ENCODE results near the gene CST8. TPM values are rescaled to one million over a fixed set of nuclear protein-coding genes. Genes with fewer than 3 reads are reported as not detected.

Gene CST8
- total and polyA plus RNA-seq, 7 experiments from 2014 or later: not detected

GRCh38 chr20:23503649-23504048 lies 12.7 kb downstream of the CST8 start:
- Mint-ChIP-seq H3K4me1 (peaks cover 0 to 2% (median 0%) of the 10 kb centered on the region in 7 donors), H3K9me3 (no peaks in the 10 kb centered on the region), H3K27ac (no peak overlapping the region), H3K36me3 (no peaks in the 10 kb centered on the region), H3K4me3 (no peak overlapping the region), H3K27me3 (peaks cover 0 to 16% (median 6%) of the 10 kb centered on the region in 5 donors)
- no peaks in the 10 kb centered on the region for H3K4me1 ChIP-seq (ENCODE audit: control insufficient read depth in 2 of 2, insufficient read depth in 2 of 2, low read length in 2 of 2)
- H3K27me3 ChIP-seq (ENCODE audit: control insufficient read depth in 2 of 2, insufficient read depth in 2 of 2, low read length in 2 of 2): no peaks in the 10 kb centered on the region
- H3K9me3 ChIP-seq (ENCODE audit: control insufficient read depth in 2 of 3, low read length in 3 of 3): no peaks in the 10 kb centered on the region
- intact Hi-C loops (cut with micrococcal nuclease): no loop called here
- H3K27ac ChIP-seq (ENCODE audit: low read depth, low read length): no peak overlapping the region
- ATAC-seq: no peak
- DNase-seq: no peak
- ChIA-PET CTCF (no interaction called here), POLR2A (no interaction called here)
- no peak overlapping the region for H3K4me3 ChIP-seq (ENCODE audit: low read length)
- H3K36me3 ChIP-seq (ENCODE audit: control insufficient read depth in 2 of 3, insufficient read depth in 3 of 3, low read length in 3 of 3): no peaks in the 10 kb centered on the region

- Mint-ChIP-seq H3K4me3 (no peak overlapping the region), H3K27ac (no peak overlapping the region), H3K27me3 (peaks cover 0 to 13% (median 7%) of the 10 kb centered on the region in 5 donors), H3K9me3 (no peaks in the 10 kb centered on the region), H3K4me1 (peaks cover 0 to 2% (median 0%) of the 10 kb centered on the region in 7 donors), H3K36me3 (no peaks in the 10 kb centered on the region)
- Histone ChIP-seq H3K4me1 (ENCODE audit: control insufficient read depth in 2 of 2, insufficient read depth in 2 of 2, low read length in 2 of 2) (no peaks in the 10 kb centered on the region), H3K27ac (ENCODE audit: low read depth, low read length) (no peak overlapping the region), H3K4me3 (ENCODE audit: low read length) (no peak overlapping the region), H3K27me3 (ENCODE audit: control insufficient read depth in 2 of 2, insufficient read depth in 2 of 2, low read length in 2 of 2) (no peaks in the 10 kb centered on the region), H3K9me3 (ENCODE audit: control insufficient read depth in 2 of 3, low read length in 3 of 3) (no peaks in the 10 kb centered on the region), H3K36me3 (ENCODE audit: control insufficient read depth in 2 of 3, insufficient read depth in 3 of 3, low read length in 3 of 3) (no peaks in the 10 kb centered on the region)
- POLR2A ChIA-PET: no interaction called here
- intact Hi-C loops (cut with micrococcal nuclease): no loop called here
- CTCF ChIA-PET: no interaction called here
- no peak for DNase-seq
- ATAC-seq: no peak
Measured at GRCh38 chr20:23507346-23507745, 16.4 kb downstream of the CST8 start.

- Mint-ChIP-seq H3K9me3 (no peaks in the 10 kb centered on the region), H3K27ac (no peak overlapping the region), H3K36me3 (no peaks in the 10 kb centered on the region), H3K4me3 (no peak overlapping the region), H3K4me1 (peaks cover 0 to 2% (median 0%) of the 10 kb centered on the region in 7 donors), H3K27me3 (peaks cover 0 to 13% (median 7%) of the 10 kb centered on the region in 5 donors)
- Histone ChIP-seq H3K27ac (ENCODE audit: low read depth, low read length) (no peak overlapping the region), H3K4me3 (ENCODE audit: low read length) (no peak overlapping the region), H3K4me1 (ENCODE audit: control insufficient read depth in 2 of 2, insufficient read depth in 2 of 2, low read length in 2 of 2) (no peaks in the 10 kb centered on the region), H3K27me3 (ENCODE audit: control insufficient read depth in 2 of 2, insufficient read depth in 2 of 2, low read length in 2 of 2) (no peaks in the 10 kb centered on the region), H3K36me3 (ENCODE audit: control insufficient read depth in 2 of 3, insufficient read depth in 3 of 3, low read length in 3 of 3) (no peaks in the 10 kb centered on the region), H3K9me3 (ENCODE audit: control insufficient read depth in 2 of 3, low read length in 3 of 3) (no peaks in the 10 kb centered on the region)
- CTCF ChIA-PET: no interaction called here
- intact Hi-C loops (cut with micrococcal nuclease): no loop called here
- POLR2A ChIA-PET: no interaction called here
- DNase-seq (no peak), ATAC-seq (no peak)
Measured at GRCh38 chr20:23508449-23509229, 17.7 kb downstream of the CST8 start.

- Mint-ChIP-seq H3K9me3 (no peaks in the 10 kb centered on the region), H3K27me3 (peaks cover 0 to 13% (median 7%) of the 10 kb centered on the region in 5 donors), H3K27ac (no peak overlapping the region), H3K4me3 (no peak overlapping the region), H3K4me1 (peaks cover 0 to 2% (median 0%) of the 10 kb centered on the region in 7 donors), H3K36me3 (no peaks in the 10 kb centered on the region)
- H3K9me3 ChIP-seq (ENCODE audit: control insufficient read depth in 2 of 3, low read length in 3 of 3): no peaks in the 10 kb centered on the region
- no peak overlapping the region for H3K27ac ChIP-seq (ENCODE audit: low read depth, low read length)
- no peak for ATAC-seq
- intact Hi-C loops (cut with micrococcal nuclease): no loop called here
- ChIA-PET CTCF (no interaction called here), POLR2A (no interaction called here)
- no peak for DNase-seq
- H3K36me3 ChIP-seq (ENCODE audit: control insufficient read depth in 2 of 3, insufficient read depth in 3 of 3, low read length in 3 of 3): no peaks in the 10 kb centered on the region
- H3K4me1 ChIP-seq (ENCODE audit: control insufficient read depth in 2 of 2, insufficient read depth in 2 of 2, low read length in 2 of 2): no peaks in the 10 kb centered on the region
- no peaks in the 10 kb centered on the region for H3K27me3 ChIP-seq (ENCODE audit: control insufficient read depth in 2 of 2, insufficient read depth in 2 of 2, low read length in 2 of 2)
- no peak overlapping the region for H3K4me3 ChIP-seq (ENCODE audit: low read length)
Measured at GRCh38 chr20:23509247-23509913, 18.5 kb downstream of the CST8 start.

- H3K4me3 ChIP-seq (ENCODE audit: low read length): no peak overlapping the region
- ChIA-PET CTCF (no interaction called here), POLR2A (no interaction called here)
- Mint-ChIP-seq H3K27ac (no peak overlapping the region), H3K27me3 (peaks cover 0 to 13% (median 7%) of the 10 kb centered on the region in 5 donors), H3K4me3 (no peak overlapping the region), H3K4me1 (no peaks in the 10 kb centered on the region), H3K36me3 (no peaks in the 10 kb centered on the region), H3K9me3 (no peaks in the 10 kb centered on the region)
- H3K4me1 ChIP-seq (ENCODE audit: control insufficient read depth in 2 of 2, insufficient read depth in 2 of 2, low read length in 2 of 2): no peaks in the 10 kb centered on the region
- ATAC-seq (no peak), DNase-seq (no peak)
- H3K27me3 ChIP-seq (ENCODE audit: control insufficient read depth in 2 of 2, insufficient read depth in 2 of 2, low read length in 2 of 2): no peaks in the 10 kb centered on the region
- H3K27ac ChIP-seq (ENCODE audit: low read depth, low read length): no peak overlapping the region
- no peaks in the 10 kb centered on the region for H3K36me3 ChIP-seq (ENCODE audit: control insufficient read depth in 2 of 3, insufficient read depth in 3 of 3, low read length in 3 of 3)
- intact Hi-C loops (cut with micrococcal nuclease): no loop called here
- no peaks in the 10 kb centered on the region for H3K9me3 ChIP-seq (ENCODE audit: control insufficient read depth in 2 of 3, low read length in 3 of 3)
Measured at GRCh38 chr20:23510000-23510590, 19.2 kb downstream of the CST8 start.

GRCh38 chr20:23513164-23513563 lies 22.2 kb downstream of the CST8 start:
- Mint-ChIP-seq H3K4me1 (no peaks in the 10 kb centered on the region), H3K27me3 (peaks cover 0 to 12% (median 5%) of the 10 kb centered on the region in 5 donors), H3K27ac (no peak overlapping the region), H3K36me3 (no peaks in the 10 kb centered on the region), H3K9me3 (no peaks in the 10 kb centered on the region), H3K4me3 (no peak overlapping the region)
- no peaks in the 10 kb centered on the region for H3K36me3 ChIP-seq (ENCODE audit: control insufficient read depth in 2 of 3, insufficient read depth in 3 of 3, low read length in 3 of 3)
- ChIA-PET CTCF (no interaction called here), POLR2A (no interaction called here)
- H3K4me1 ChIP-seq (ENCODE audit: control insufficient read depth in 2 of 2, insufficient read depth in 2 of 2, low read length in 2 of 2): no peaks in the 10 kb centered on the region
- no peaks in the 10 kb centered on the region for H3K9me3 ChIP-seq (ENCODE audit: control insufficient read depth in 2 of 3, low read length in 3 of 3)
- intact Hi-C loops (cut with micrococcal nuclease): no loop called here
- no peak overlapping the region for H3K4me3 ChIP-seq (ENCODE audit: low read length)
- DNase-seq: no peak
- H3K27ac ChIP-seq (ENCODE audit: low read depth, low read length): no peak overlapping the region
- no peaks in the 10 kb centered on the region for H3K27me3 ChIP-seq (ENCODE audit: control insufficient read depth in 2 of 2, insufficient read depth in 2 of 2, low read length in 2 of 2)
- ATAC-seq: no peak
